Islet of Langerhans (tissue), 1 donor: ENCODE measurements around the gene ACAN.

Experiments
- FAIRE-seq: peaks from one replicate; lab custom pipeline; 2011; peaks lifted over from hg19 to GRCh38; lab: Jason Lieb, UNC

ACAN gene

GRCh38 chr15:88803241-88803919 lies at the start of gene ACAN:
Gene ACAN, plus strand, starts transcription at chr15:88803436. Its CDS starts 32,771 bp downstream, at chr15:88836207.
- no peak for FAIRE-seq

- FAIRE-seq = no peak
Measured at GRCh38 chr15:88756521-88756920, 46.7 kb upstream of the ACAN start.

DNA sequence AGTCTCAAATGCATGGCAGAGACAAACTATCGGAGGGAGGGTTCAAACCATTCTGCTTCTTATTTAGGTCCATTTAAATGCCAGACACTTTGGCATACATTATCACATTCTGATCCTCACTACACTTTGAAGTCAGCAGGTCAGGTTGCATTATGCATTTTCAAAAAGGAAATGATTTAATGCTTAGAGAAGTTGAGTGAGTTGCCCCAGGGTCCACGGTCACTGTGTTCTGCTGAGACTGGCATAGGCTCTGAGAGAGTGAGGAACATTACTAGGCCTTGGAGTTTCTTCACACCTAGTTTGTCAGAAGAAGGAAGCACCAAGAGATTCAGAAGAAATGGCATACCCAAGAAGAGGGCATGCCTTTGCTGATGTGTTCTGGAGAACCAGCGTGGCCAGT lies 46.3 kb upstream of the ACAN start:
- FAIRE-seq = no peak

DNA sequence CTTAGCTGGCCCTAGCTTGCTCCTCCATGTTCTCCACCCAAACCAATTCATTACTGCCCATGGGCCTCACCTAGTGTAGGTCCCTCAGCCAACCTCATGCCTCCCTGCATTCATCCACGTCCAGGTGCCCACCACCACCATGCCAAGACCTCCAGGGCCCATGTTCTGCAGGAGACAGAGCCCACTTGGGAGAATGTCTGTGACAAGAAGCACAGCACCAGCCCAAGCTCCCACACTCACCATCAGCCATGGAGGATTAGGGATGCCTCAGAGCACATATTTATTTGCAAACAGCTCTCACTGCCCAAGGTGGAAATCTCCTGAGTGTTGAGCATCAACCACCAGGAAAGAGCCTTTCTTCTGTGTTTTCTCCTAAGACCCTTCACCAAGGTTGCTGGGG lies 43.4 kb upstream of the ACAN start:
- FAIRE-seq = no peak

DNA sequence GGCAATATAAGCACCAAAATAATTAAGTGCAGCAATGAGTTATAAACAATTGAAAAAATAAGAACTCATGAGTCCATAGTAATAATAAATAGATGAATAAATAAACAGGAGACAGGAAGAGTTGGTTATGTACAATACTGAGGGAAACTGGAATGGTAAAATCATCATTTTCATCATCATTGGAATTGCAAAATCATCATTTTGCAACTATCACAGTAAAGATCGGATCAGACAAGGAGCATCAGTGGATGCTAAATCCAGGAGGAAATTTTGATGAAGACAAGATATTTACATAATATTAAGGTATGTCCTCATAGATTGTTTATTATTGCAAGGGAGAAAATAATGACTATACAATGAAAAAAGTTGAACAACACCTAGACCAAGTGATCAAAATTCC lies 38.8 kb upstream of the ACAN start:
- FAIRE-seq = no peak

DNA sequence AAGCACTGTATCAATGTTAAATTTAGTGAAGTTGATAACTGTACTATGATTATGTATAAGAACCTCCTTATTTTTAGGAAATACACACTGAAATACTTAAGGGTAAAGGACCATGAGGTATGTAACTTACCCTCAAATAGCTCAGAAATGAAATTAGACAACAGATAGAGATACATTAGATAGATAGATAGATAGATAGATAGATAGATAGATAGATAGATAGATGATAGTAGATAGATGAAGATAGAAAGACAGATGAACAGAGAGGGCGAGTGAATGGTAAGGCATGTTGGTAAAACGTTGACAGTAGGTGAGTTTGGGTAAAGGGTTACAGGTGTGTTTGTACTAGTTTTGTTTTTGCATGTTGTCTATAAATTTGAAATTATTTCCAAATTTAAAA lies 38.0 kb upstream of the ACAN start:
- FAIRE-seq = no peak

DNA sequence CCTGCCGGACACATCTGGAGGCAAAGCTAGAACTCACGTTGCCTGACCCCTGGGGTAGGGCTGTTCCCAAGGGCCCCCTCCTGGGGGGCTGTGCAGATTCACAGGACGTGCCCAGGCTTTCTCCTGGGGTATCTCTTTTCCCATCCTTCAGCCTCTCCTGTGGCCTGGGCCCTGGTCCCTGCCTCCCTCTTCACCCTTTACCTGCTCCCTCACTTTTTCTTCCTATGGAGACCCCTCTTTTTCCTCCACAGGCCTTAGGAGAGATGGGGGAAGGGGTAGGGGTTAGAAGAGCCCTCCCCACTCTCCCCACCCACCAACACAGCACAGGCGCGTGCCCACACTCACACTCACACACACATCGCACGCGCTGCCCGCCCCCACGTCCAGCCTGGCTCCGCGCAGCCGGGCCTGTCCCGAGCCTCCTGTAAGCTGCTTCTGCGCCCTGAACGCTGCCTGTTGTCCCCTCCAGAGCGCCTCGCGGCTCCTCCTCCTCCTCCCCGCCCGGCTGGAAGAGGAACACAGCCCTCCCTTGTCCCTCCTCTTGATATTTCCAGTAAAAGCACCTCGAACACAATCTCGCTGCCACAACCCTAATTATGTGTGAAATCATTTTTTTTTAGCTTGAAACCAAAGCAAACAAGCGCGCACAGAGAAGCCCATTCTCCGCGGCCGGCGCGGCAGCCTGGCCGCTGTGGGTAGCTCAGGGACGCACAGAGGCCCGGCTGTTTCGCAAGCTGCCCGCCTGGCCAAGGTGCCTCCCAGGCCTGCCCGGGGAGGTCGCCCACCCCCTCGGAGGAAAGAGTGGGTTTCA lies 33.9 kb upstream of the ACAN start:
- FAIRE-seq = no peak

GRCh38 chr15:88775776-88776175 lies 27.5 kb upstream of the ACAN start:
- FAIRE-seq = no peak

GRCh38 chr15:88776646-88777045 lies 26.6 kb upstream of the ACAN start:
- no peak for FAIRE-seq

GRCh38 chr15:88779944-88780343 lies 23.3 kb upstream of the ACAN start:
- no peak for FAIRE-seq

GRCh38 chr15:88782465-88782864 lies 20.8 kb upstream of the ACAN start:
- FAIRE-seq = no peak

GRCh38 chr15:88785217-88785616 lies 18.0 kb upstream of the ACAN start:
- no peak for FAIRE-seq

DNA sequence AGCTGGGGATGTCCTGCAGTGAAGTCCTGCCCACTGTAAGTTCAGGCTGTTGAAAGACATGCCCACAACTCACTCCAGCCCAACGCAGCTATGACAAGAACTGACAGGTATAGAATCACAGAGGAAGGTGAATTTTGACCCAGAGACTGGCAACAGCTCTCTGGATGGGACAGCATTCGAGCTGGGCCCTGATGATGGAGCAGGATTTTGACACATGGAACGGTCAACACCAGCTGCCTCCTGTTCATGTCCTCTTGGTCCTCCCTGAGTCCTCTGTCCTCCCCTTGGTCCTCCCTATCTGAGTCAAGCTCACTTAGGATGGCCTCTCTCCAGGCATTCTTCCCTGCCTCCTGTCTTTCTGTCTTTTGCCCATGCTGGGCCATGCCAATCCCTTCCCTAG lies 15.2 kb upstream of the ACAN start:
- no peak for FAIRE-seq

DNA sequence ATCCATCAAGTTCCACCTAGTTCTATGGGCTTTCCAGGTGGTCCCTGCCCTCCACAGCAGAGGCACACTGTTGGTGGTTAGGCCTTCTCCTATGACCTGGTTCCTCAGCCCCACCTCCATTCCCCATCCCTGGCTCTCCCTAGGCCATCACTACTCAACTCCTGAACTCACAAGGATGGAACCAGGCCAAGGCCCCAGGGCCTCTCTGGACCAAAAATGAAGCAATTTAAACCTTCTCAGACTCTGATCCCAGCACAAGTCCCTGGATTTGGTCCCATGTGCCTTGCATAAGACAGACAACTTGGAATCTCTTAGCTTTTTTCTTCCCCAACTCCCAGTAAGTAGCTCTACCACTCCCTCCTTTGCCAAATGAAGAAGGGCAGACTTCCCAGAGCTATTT lies 14.4 kb upstream of the ACAN start:
- FAIRE-seq = no peak

GRCh38 chr15:88790486-88790885 lies 12.8 kb upstream of the ACAN start:
- FAIRE-seq = no peak

DNA sequence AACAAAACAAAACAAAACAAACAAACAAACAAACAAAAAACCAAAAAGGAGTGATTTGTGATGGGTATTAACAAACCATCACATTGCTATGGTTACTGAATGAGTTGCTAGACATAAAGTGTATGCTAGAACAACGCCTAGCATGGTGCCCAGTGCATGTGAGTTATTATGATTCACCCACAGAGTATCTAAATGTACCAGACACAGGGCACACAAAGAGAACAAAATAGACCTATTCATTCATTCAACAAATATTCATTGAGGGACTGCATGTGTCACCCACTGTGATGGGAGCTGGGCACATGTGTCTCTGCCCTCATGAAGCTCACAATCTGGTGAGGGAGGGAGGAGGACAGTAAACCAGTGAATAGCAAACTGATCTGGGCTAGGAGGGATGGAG lies 11.6 kb upstream of the ACAN start:
- no peak for FAIRE-seq

- no peak for FAIRE-seq
Measured at GRCh38 chr15:88792342-88793282, 10.6 kb upstream of the ACAN start.

- no peak for FAIRE-seq
Measured at GRCh38 chr15:88794001-88794400, 9.2 kb upstream of the ACAN start.

DNA sequence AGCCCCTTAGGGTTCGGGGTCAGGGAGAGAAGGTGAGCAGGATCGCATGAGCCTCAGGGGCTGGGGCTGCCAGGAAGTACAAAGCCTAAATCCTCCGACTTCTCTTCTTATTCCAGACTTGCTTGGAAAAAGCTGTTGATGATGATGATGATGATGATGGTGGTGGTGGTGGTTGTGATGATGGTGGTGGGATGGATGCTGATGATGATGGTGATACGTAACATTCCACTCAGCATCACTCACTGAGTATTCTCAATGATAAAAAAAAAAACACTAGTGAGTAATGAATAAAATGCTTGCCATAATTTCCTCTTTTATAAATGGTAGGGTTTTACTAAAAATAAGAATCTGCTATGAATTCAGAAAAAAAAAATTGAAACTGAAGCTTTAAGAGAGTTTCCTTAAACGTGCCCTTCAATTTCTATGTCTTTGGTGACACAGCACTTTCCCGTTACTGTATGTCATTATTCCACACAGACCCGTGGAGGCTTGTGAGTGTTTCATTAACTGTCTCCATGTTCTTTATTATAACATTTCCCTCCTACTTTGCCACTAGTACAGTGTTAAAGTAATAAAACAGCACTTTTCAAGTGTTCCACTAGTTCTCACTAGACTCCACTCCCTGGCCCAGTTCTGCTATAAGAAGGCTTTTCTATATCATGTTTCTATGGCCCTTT lies 5.4 kb upstream of the ACAN start:
- FAIRE-seq = no peak

DNA sequence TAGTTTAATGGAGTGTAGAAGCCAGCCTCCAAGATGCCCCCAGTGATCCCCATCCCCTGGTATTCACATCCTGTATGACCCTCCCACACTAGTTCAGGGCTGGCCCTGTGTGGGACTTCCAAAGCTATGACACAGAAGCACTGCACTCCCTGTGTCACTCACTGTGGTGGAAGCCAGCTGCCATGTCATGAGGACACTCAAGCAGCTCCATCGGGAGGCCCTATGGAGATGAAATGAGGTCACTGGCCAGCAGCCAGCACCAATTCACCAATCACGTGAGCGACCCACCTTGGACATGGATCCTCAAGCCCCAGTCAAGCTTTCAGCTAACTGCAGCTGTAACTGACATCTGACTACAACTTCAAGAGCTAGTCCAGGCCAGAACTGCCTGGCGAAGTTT lies 3.9 kb upstream of the ACAN start:
- FAIRE-seq = no peak

- no peak for FAIRE-seq
Measured at GRCh38 chr15:88800026-88800425, 3.2 kb upstream of the ACAN start.

- no peak for FAIRE-seq
Measured at GRCh38 chr15:88800738-88801137, 2.5 kb upstream of the ACAN start.
